Type B pancreatic cell (in vitro differentiated cells): ENCODE measurements around the gene KPTN. TPM values are rescaled to one million over a fixed set of nuclear protein-coding genes. Genes with fewer than 3 reads are reported as not detected.

ENCODE experiments used
- DNase-seq: peaks from one replicate; pipeline ENCODE4 v3.0.0; 2021; ENCODE audit warnings: mixed read lengths; ENCODE audit not compliant: unreplicated experiment; ENCODE audit errors: extremely low spot score
- H3K27ac Mint-ChIP-seq: 2 replicates; pipeline ENCODE4 v1.8.0; 2021; ENCODE audit warnings: mild to moderate bottlenecking, mixed read lengths
- H3K27me3 Mint-ChIP-seq: 2 replicates; pipeline ENCODE4 v1.8.0; 2021; ENCODE audit warnings: mixed read lengths
- H3K36me3 Mint-ChIP-seq: 2 replicates; pipeline ENCODE4 v1.8.0; 2021; ENCODE audit warnings: mixed read lengths
- H3K4me1 Mint-ChIP-seq: one replicate; pipeline ENCODE4 v1.8.0; 2021; ENCODE audit warnings: mixed read lengths; ENCODE audit not compliant: unreplicated experiment
- H3K4me3 Mint-ChIP-seq: 2 replicates; pipeline ENCODE4 v1.8.0; 2021; ENCODE audit warnings: mild to moderate bottlenecking, mixed read lengths
- H3K9me3 Mint-ChIP-seq: 2 replicates; pipeline ENCODE4 v1.8.0; 2021; ENCODE audit warnings: mixed read lengths
- total RNA-seq: library from RNA; stranded (reverse); gene quantifications from 2 replicates; pipeline ENCODE4 v1.2.1, GENCODE V29; 2021; ENCODE audit warnings: low replicate concordance
- TF ChIP-seq, protein P1 (sequence below): fragments of 200-600 bp; sonication (generic); conservative IDR thresholded peaks from 2 replicates; pipeline ENCODE4 v1.5.0; 2021; ENCODE audit warnings: antibody characterized with exemption, mild to moderate bottlenecking

The KPTN gene
- total RNA-seq, 1 donor from 2014 or later, result 21.2 TPM

DNA sequence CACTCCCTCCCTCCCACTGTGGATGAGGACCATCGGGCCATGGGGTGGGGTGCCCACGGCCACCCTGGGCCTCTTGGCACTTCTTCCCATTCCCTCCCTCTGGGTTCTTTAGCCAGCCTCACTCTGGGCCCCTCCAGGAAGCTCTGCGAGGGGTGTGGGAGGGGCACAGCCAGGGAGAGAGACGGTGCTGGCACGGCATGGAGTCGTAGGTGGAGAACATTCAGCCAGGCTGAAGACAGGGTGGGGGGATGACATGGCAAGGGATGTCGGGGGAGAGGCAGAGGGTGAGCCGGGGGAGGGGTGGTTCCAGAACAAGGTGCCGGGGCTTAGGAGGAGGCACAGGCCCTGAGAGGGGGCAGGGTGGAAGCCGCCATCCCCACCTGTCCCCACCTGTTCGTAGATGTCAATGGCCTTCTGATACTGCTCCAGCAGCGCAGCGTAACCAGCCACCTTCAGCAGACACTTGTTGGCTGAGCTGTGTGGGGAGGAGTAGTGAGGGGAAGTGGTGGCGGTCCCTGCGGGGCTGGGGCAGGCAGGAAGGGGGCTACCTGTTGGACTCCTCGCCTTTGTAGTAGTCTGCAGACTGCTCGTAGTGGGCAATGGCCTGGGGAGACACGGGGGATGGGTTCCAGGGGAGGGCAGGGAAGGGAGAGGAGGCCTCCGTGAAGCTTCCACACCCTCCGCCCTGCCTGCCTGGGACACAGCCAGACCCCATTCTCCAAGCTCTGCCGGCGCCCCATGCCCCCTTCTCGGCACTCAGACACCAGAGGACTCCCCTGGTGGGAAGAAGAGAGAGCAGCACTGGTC is 8.8 kb upstream of the KPTN start:
- H3K4me1 Mint-ChIP-seq, result no peaks in the 10 kb centered on the region
- H3K27ac Mint-ChIP-seq, result no peak overlapping the region
- no peak overlapping the region for H3K4me3 Mint-ChIP-seq
- DNase-seq, result no peak
- no peaks in the 10 kb centered on the region for H3K9me3 Mint-ChIP-seq
- TF ChIP-seq, protein P1, sequence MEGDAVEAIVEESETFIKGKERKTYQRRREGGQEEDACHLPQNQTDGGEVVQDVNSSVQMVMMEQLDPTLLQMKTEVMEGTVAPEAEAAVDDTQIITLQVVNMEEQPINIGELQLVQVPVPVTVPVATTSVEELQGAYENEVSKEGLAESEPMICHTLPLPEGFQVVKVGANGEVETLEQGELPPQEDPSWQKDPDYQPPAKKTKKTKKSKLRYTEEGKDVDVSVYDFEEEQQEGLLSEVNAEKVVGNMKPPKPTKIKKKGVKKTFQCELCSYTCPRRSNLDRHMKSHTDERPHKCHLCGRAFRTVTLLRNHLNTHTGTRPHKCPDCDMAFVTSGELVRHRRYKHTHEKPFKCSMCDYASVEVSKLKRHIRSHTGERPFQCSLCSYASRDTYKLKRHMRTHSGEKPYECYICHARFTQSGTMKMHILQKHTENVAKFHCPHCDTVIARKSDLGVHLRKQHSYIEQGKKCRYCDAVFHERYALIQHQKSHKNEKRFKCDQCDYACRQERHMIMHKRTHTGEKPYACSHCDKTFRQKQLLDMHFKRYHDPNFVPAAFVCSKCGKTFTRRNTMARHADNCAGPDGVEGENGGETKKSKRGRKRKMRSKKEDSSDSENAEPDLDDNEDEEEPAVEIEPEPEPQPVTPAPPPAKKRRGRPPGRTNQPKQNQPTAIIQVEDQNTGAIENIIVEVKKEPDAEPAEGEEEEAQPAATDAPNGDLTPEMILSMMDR, result no peak
- H3K27me3 Mint-ChIP-seq, result no peaks in the 10 kb centered on the region
- peaks cover 3% of the 10 kb centered on the region for H3K36me3 Mint-ChIP-seq

DNA sequence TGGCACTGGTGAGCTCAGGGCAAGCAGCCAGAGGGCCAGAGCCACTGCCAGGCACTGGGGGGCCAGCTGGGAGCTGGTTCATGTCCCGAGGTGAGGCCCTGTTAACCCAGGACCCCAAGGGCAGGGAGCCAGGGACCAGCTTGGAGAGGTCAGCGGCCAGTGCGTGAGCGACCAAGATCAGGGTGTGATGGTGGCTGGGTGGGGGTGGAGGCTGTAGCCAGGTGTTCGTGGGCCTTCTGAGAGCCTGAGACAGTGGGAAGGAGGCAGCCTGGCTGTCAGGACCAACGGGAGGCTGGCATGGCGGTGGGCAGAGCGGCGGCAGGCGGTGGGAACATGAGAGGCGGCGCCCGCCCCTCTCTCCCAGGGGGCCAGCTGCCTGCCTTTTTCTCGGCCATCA is 8.1 kb upstream of the KPTN start:
- H3K27me3 Mint-ChIP-seq, result no peaks in the 10 kb centered on the region
- DNase-seq, result no peak
- TF ChIP-seq, protein P1, result no peak
- H3K4me3 Mint-ChIP-seq, result no peak overlapping the region
- H3K4me1 Mint-ChIP-seq, result peaks cover 1% of the 10 kb centered on the region
- H3K27ac Mint-ChIP-seq, result no peak overlapping the region
- no peaks in the 10 kb centered on the region for H3K9me3 Mint-ChIP-seq
- peaks cover 3% of the 10 kb centered on the region for H3K36me3 Mint-ChIP-seq

DNA sequence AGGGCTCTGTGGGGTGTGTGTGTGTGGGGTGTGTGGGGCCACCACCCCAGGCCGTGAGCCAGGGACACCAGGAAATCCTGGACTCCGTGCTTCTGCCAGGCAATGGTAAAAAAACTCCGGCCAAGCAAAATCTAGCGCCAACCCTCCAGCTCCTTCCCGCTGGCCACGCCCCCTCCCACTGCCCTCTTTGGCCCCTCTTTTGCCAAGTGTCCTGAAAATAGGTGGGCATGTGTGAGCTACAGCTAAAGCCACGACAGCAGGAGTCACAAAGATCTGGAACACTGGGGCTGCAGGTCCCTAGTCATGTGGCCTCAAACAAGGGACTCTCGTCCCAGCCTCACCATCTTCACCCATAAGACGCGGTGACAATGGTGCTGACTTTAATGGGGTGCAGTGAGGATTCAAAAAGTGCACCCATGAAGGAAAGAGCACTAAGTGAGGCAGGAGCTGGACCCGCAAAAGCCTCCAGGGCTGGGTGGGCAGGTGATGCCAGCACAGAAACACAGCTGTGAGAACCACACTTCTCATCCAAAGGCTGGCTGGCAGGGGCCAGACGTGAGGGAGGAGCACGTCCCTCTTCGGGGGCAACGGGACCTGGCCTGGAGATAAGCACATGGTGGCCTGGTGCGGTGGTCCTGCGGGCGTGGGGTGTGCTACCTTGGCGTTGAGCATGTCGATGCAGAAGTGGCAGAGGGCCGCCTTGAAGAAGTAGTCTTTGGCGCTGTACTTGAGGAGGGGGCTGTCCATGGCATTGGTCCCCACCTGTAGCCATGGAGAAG is 7.5 kb upstream of the KPTN start:
- no peak overlapping the region for H3K4me3 Mint-ChIP-seq
- TF ChIP-seq, protein P1, result no peak
- no peak for DNase-seq
- H3K4me1 Mint-ChIP-seq, result peaks cover 4% of the 10 kb centered on the region
- H3K27ac Mint-ChIP-seq, result no peak overlapping the region
- no peaks in the 10 kb centered on the region for H3K36me3 Mint-ChIP-seq
- H3K9me3 Mint-ChIP-seq, result no peaks in the 10 kb centered on the region
- H3K27me3 Mint-ChIP-seq, result no peaks in the 10 kb centered on the region

DNA sequence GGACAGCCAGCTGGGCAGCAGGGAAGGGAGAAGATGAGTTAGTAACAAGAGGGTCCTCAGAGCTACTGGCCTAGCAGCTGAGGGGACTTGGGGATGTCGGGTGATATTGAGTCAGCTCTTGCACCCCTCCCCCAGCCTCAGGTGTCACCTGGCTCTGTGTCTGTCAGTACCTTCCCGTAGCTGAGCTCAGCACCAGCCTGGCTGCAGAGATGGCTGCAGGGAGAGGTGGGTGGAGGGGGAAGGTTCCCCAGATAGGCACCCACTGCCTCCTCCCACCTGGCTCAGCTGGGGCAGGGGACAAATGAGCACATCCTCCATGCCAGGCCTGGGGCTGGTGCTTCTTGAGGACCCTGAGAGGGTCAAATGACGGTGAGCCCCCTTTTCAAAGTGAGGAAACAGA is 6.8 kb upstream of the KPTN start:
- no peak overlapping the region for H3K27ac Mint-ChIP-seq
- no peak for DNase-seq
- H3K9me3 Mint-ChIP-seq, result no peaks in the 10 kb centered on the region
- TF ChIP-seq, protein P1, result no peak
- H3K4me3 Mint-ChIP-seq, result no peak overlapping the region
- H3K4me1 Mint-ChIP-seq, result peaks cover 4% of the 10 kb centered on the region
- H3K27me3 Mint-ChIP-seq, result no peaks in the 10 kb centered on the region
- no peaks in the 10 kb centered on the region for H3K36me3 Mint-ChIP-seq

DNA sequence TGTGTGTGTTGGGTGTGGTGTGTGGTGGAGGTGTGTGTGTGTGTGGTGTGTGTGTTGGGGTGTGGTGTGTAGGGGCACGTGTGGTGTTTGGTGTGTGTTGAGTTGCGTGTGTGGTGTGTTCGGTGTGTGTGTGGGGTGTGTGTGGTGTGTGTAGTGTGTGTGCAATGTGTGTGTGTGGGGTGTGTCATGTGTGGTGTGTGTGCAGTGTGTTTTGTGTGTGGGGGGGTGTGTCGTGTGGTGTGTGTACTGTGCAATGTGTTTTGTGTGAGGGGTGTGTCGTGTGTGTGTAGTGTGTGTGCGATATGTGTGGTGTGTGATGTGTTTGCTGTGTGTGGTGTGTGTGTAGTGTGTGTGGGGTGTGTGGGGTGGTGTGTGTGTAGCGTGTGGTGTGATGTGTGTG is 6.0 kb upstream of the KPTN start:
- Mint-ChIP-seq H3K9me3 (no peaks in the 10 kb centered on the region), H3K27me3 (no peaks in the 10 kb centered on the region), H3K4me1 (peaks cover 4% of the 10 kb centered on the region), H3K27ac (no peak overlapping the region), H3K36me3 (no peaks in the 10 kb centered on the region), H3K4me3 (no peak overlapping the region)
- DNase-seq, result no peak
- TF ChIP-seq, protein P1, result no peak
